ENCODE results near the gene DEAF1.

DEAF1 gene

GRCh38 chr11:721247-721740 is 26.3 kb upstream of the DEAF1 start:
- no peak for FAIRE-seq

GRCh38 chr11:720642-721246 is 25.7 kb upstream of the DEAF1 start:
- no peak for FAIRE-seq

- FAIRE-seq = no peak
Measured at GRCh38 chr11:720017-720641, 25.1 kb upstream of the DEAF1 start.

- FAIRE-seq = no peak
Measured at GRCh38 chr11:719214-720016, 24.4 kb upstream of the DEAF1 start.

- no peak for FAIRE-seq
Measured at GRCh38 chr11:714436-714835, 19.4 kb upstream of the DEAF1 start.

- no peak for FAIRE-seq
Measured at GRCh38 chr11:709109-709997, 14.3 kb upstream of the DEAF1 start.

GRCh38 chr11:708511-708910 is 13.5 kb upstream of the DEAF1 start:
- no peak for FAIRE-seq

- FAIRE-seq = no peak
Measured at GRCh38 chr11:707817-708420, 12.9 kb upstream of the DEAF1 start.

- FAIRE-seq = no peak
Measured at GRCh38 chr11:706957-707816, 12.2 kb upstream of the DEAF1 start.

GRCh38 chr11:706439-706956 is 11.5 kb upstream of the DEAF1 start:
- no peak for FAIRE-seq

GRCh38 chr11:705646-706438 is 10.8 kb upstream of the DEAF1 start, which contains the start of gene EPS8L2:
TSS of gene EPS8L2 (plus strand) at chr11:706231. CDS start at chr11:709408, 3,177 bp downstream.
- no peak for FAIRE-seq

GRCh38 chr11:704781-705645 is 10.0 kb upstream of the DEAF1 start:
- FAIRE-seq = no peak

- no peak for FAIRE-seq
Measured at GRCh38 chr11:704228-704674, 9.2 kb upstream of the DEAF1 start.

GRCh38 chr11:703506-703905 is 8.5 kb upstream of the DEAF1 start:
- no peak for FAIRE-seq

- no peak for FAIRE-seq
Measured at GRCh38 chr11:702462-703461, 7.7 kb upstream of the DEAF1 start.

GRCh38 chr11:701741-702461 is 6.9 kb upstream of the DEAF1 start:
- FAIRE-seq = no peak

- FAIRE-seq = no peak
Measured at GRCh38 chr11:699753-700152, 4.7 kb upstream of the DEAF1 start.

All from A204.1 (cell line).